T-helper 2 cell treated with Interferon-gamma antibody and Interleukin-4, amounts not matched to agents 100 ng/mL and 5 ng/mL, for 36 hours (primary cell): ENCODE measurements around the gene ARHGEF25. TPM values are rescaled to one million over a fixed set of nuclear protein-coding genes. Genes with fewer than 3 reads are reported as not detected.
"Not testable (repeated sequence)": the region's sequence is repeated elsewhere in the genome, so short reads cannot be mapped to it uniquely, and the experiment has no call there.

Experiments
- intact Hi-C: fragments of 100-400 bp; cut with micrococcal nuclease; formaldehyde crosslinking; loops from one replicate; pipeline ENCODE4 v1.15.1; 2023
- total RNA-seq: library from RNA; stranded (reverse); gene quantifications from 2 replicates; pipeline ENCODE4 v1.2.3, GENCODE V29; 2022

Gene ARHGEF25
- total RNA-seq, 1 donor from 2014 or later: 1.0 TPM

GRCh38 chr12:57607958-57608663 lies 3.1 kb upstream of the ARHGEF25 start:
- intact Hi-C loops: no loop called here

- intact Hi-C loops: no loop called here
Measured at GRCh38 chr12:57609101-57609780, 2.0 kb upstream of the ARHGEF25 start.

- intact Hi-C loops: no loop called here
Measured at GRCh38 chr12:57609781-57610553, 1.3 kb upstream of the ARHGEF25 start.

GRCh38 chr12:57610554-57611107 lies 604 bp upstream of the ARHGEF25 start:
- intact Hi-C loops: no loop called here

- intact Hi-C loops: no loop called here
Measured at GRCh38 chr12:57611827-57612710, 834 bp downstream of the ARHGEF25 start.

GRCh38 chr12:57612711-57613426 lies 1.6 kb downstream of the ARHGEF25 start:
- intact Hi-C loops: no loop called here

- intact Hi-C loops: no loop called here
Measured at GRCh38 chr12:57613427-57614109, 2.3 kb downstream of the ARHGEF25 start.

GRCh38 chr12:57614178-57614947 lies 3.1 kb downstream of the ARHGEF25 start:
- intact Hi-C loops: no loop called here

GRCh38 chr12:57614948-57615500 lies 3.8 kb downstream of the ARHGEF25 start:
- intact Hi-C loops: no loop called here

GRCh38 chr12:57615637-57616036 lies 4.4 kb downstream of the ARHGEF25 start:
- intact Hi-C loops: no loop called here

GRCh38 chr12:57616383-57617101 lies 5.3 kb downstream of the ARHGEF25 start:
- intact Hi-C loops: no loop called here

- intact Hi-C loops: no loop called here
Measured at GRCh38 chr12:57617942-57618341, 6.7 kb downstream of the ARHGEF25 start.

GRCh38 chr12:57618431-57618830 lies 7.2 kb downstream of the ARHGEF25 start:
- intact Hi-C loops: not testable (repeated sequence)

- intact Hi-C loops: no loop called here
Measured at GRCh38 chr12:57618966-57619433, 7.8 kb downstream of the ARHGEF25 start.

- intact Hi-C loops: loop anchor here (2.0 to 5.0 kb wide), 4 partner anchors 73 to 157 kb away; partner anchors contain the start of genes ARHGAP9 and DCTN2
Measured at GRCh38 chr12:57619434-57620244, 8.4 kb downstream of the ARHGEF25 start.

- intact Hi-C loops: loop anchor here (2.0 to 5.0 kb wide), 4 partner anchors 74 to 158 kb away; partner anchors contain the start of genes ARHGAP9 and DCTN2
Measured at GRCh38 chr12:57620245-57620935, 9.2 kb downstream of the ARHGEF25 start.
